GM18499 (cell line): ENCODE results near the gene EXD3.
"Not testable (repeated sequence)": the region's sequence is repeated elsewhere in the genome, so short reads cannot be mapped to it uniquely, and the experiment has no call there.

Experiments
- ATAC-seq: cut with Tn5 transposase; IDR thresholded peaks from one replicate; pipeline ENCODE4 v1.9.1; 2021; ENCODE audit warnings: moderate number of reproducible peaks; ENCODE audit not compliant: insufficient read depth, unreplicated experiment

EXD3 gene

GRCh38 chr9:137458194-137459151 lies 35.5 kb upstream of the EXD3 start:
- ATAC-seq: no peak

GRCh38 chr9:137457406-137458193 lies 34.6 kb upstream of the EXD3 start:
- no peak for ATAC-seq

- no peak for ATAC-seq
Observed at GRCh38 chr9:137456864-137457405, 34.0 kb upstream of the EXD3 start.

- ATAC-seq: no peak
Observed at GRCh38 chr9:137456061-137456863, 33.3 kb upstream of the EXD3 start.

GRCh38 chr9:137455359-137455991 lies 32.5 kb upstream of the EXD3 start:
- ATAC-seq: no peak

GRCh38 chr9:137454597-137455358 lies 31.8 kb upstream of the EXD3 start:
- ATAC-seq: no peak

- no peak for ATAC-seq
Observed at GRCh38 chr9:137454145-137454596, 31.2 kb upstream of the EXD3 start.

- no peak for ATAC-seq
Observed at GRCh38 chr9:137453643-137454081, 30.7 kb upstream of the EXD3 start.

- no peak for ATAC-seq
Observed at GRCh38 chr9:137452761-137453642, 30.0 kb upstream of the EXD3 start.

GRCh38 chr9:137452006-137452760 lies 29.2 kb upstream of the EXD3 start:
- no peak for ATAC-seq

GRCh38 chr9:137451264-137452005 lies 28.5 kb upstream of the EXD3 start:
- not testable (repeated sequence) for ATAC-seq

GRCh38 chr9:137450539-137451222 lies 27.7 kb upstream of the EXD3 start:
- not testable (repeated sequence) for ATAC-seq

GRCh38 chr9:137449931-137450538 lies 27.1 kb upstream of the EXD3 start:
- no peak for ATAC-seq

- no peak for ATAC-seq
Observed at GRCh38 chr9:137449081-137449844, 26.3 kb upstream of the EXD3 start.

- no peak for ATAC-seq
Observed at GRCh38 chr9:137448602-137448962, 25.6 kb upstream of the EXD3 start.
